Astrocyte (in vitro differentiated cells and primary cell): Measurements from ENCODE around the gene SYTL3.

Experiments used
- EZH2 ChIP-seq: IDR thresholded peaks from 2 replicates; pipeline ENCODE4 v1.6.1; 2012; ENCODE audit warnings: mild to moderate bottlenecking, low read length, inconsistent platforms; ENCODE audit not compliant: insufficient read depth
- TF ChIP-seq, protein P1 (sequence below): IDR thresholded peaks from 2 replicates; pipeline ENCODE4 v1.5.1; 2011; ENCODE audit warnings: low read depth, mild to moderate bottlenecking, inconsistent platforms, low read length, moderate library complexity; ENCODE audit not compliant: insufficient read depth

DNA sequence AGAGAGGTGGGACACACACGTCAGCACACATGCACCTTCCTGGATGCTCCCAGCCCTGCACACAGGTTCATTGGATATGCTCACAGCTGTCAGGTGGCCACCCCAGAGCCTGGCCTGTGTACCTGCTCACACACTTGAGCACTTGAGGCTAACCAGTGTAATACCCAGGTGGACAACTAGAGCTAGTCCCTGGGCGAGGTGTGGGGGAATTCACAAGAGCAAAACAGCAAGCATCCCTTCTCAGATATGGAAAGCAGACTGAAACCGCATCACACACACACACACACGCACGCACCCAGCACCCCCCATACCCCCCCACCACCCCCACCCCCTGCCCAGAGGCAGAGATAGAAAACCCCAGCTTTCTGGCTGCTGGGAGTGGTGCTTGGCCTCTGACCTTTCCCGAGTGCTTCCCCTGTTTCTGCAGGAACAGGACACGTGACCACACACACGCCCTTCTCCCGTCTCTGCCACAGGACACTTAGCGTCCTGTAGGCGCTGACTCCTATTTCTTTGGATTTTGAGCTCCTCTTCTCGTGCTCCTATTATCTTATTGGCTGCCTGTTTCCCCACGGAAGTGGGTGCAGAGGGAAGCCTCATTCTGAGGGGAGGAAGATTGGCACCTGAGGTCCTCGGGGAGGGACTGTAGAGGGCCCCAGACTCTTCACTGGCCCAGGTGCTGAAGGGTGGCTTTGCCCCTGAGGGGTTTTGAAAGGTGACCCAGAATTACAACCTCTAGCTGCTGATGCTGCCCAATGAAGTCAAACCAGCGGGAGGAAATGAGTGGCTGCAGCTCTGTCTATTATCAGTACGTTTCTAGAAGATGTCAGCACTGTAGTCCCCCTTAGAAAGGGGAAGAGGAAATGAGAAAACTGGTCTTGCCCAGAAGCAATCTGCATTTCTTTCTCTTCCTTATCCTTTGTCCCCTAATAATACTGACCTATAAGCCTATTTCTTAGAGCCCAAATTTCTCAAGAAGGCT lies 65.8 kb downstream of the SYTL3 start:
- no peak for TF ChIP-seq EZH2
- TF ChIP-seq, protein P1, sequence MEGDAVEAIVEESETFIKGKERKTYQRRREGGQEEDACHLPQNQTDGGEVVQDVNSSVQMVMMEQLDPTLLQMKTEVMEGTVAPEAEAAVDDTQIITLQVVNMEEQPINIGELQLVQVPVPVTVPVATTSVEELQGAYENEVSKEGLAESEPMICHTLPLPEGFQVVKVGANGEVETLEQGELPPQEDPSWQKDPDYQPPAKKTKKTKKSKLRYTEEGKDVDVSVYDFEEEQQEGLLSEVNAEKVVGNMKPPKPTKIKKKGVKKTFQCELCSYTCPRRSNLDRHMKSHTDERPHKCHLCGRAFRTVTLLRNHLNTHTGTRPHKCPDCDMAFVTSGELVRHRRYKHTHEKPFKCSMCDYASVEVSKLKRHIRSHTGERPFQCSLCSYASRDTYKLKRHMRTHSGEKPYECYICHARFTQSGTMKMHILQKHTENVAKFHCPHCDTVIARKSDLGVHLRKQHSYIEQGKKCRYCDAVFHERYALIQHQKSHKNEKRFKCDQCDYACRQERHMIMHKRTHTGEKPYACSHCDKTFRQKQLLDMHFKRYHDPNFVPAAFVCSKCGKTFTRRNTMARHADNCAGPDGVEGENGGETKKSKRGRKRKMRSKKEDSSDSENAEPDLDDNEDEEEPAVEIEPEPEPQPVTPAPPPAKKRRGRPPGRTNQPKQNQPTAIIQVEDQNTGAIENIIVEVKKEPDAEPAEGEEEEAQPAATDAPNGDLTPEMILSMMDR, result no peak
